NCI-H146 (cell line): ENCODE data around the gene SULT2B1.
"Not testable (repeated sequence)": the region's sequence is repeated elsewhere in the genome, so short reads cannot be mapped to it uniquely, and the experiment has no call there.

Experiments
- DNase-seq: peaks from one replicate; lab custom pipeline; 2025; lab: John Stamatoyannopoulos, UW

The SULT2B1 gene

DNA sequence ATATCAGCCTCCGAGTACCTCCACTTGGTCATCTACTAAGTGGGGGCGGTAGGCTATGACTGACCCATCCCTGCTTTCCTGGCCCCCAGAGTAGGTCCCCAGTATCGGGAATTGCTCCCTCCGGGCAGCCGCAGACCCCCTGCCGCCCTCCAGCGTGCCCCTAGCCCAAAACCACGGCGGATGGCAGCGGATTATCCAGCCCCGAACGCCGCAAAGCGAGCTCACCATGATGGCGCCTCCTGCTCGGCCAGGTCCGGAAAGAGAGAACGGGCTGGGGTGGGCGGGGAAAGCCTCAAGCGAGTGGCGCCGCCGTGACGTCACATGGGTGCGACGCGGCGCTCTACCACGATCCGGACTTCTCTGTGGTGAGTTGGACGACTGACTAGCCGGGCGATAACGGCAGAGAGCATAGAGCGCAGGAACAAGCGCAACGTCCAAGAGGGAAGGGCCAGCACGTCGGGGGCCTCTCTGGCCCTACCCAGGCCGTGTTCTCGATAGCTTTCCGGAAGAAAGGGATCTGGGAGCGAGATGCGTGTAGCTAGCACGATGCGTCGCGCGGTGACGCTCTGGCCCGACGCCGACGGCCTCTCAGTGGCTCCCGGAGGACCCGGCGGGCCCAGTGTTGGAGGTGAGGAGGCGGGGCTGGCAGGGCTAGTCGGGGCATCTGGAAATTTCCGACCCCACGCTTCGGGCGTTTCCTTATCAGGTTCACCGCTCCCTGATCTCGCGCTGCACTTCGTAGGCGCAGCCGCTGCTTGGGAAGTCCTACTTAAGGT, 67.1 kb downstream of the SULT2B1 start, which contains the start of the genes RPL18 and SPHK2:
Gene RPL18, minus strand, starts transcription at position 263 of the 776 bp plus-strand sequence. Its CDS starts 35 bp downstream, at position 228.
Gene SPHK2, plus strand, starts transcription at position 591 of the 776 bp plus-strand sequence. CDS start 1,009 bp downstream, outside the sequence.
- DNase-seq, result peak; percentile 100

DNA sequence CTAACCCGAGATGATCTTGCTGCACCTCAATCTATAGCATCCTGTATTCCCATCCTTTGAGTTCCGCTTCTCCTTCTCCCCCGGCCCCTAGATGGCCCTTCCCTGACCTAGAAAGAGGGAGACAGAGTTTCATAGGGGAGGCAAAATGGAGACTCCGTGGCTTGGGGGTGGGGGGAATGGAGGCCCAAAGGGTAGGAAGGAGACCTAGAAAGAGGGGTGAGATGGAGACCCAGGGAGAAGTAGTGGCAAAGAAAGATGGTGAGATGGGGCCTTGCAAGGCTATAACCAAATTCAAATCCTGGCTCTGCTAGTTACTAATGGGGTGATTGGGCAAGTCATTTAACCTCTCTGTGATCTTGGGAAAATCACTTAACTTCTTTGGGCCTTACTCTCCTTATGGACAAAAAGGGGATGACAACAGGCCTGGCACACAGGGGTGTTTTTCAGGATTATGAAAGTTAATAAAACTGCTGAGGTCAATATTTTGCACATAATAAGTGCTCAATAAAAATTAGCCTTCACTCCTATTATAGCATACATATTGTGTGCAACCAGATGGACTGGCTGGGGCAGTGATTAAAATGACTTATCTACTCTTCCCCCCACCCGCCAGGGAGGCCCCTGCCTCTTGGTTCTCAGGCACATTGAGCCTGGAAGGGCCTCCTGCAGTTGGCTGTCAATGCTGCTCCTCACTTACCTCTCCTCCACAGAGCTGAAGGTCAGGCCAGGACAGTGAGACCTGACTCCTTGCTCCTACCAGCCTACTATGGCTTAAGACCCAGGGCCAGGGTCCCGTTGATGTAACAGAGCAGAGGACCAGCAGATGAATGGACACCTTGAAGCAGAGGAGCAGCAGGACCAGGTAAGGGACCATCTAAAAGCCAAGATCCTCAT, 68.0 kb downstream of the SULT2B1 start:
- DNase-seq, result no peak

GRCh38 chr19:48623556-48624066, 71.6 kb downstream of the SULT2B1 start:
- peak; percentile 42 for DNase-seq

- peak; percentile 99 for DNase-seq
Measured at GRCh38 chr19:48624067-48624594, 72.2 kb downstream of the SULT2B1 start.

- peak; percentile 43 for DNase-seq
Measured at GRCh38 chr19:48624791-48625723, 73.1 kb downstream of the SULT2B1 start.

- DNase-seq, result no peak
Measured at GRCh38 chr19:48625891-48626327, 73.9 kb downstream of the SULT2B1 start.

DNA sequence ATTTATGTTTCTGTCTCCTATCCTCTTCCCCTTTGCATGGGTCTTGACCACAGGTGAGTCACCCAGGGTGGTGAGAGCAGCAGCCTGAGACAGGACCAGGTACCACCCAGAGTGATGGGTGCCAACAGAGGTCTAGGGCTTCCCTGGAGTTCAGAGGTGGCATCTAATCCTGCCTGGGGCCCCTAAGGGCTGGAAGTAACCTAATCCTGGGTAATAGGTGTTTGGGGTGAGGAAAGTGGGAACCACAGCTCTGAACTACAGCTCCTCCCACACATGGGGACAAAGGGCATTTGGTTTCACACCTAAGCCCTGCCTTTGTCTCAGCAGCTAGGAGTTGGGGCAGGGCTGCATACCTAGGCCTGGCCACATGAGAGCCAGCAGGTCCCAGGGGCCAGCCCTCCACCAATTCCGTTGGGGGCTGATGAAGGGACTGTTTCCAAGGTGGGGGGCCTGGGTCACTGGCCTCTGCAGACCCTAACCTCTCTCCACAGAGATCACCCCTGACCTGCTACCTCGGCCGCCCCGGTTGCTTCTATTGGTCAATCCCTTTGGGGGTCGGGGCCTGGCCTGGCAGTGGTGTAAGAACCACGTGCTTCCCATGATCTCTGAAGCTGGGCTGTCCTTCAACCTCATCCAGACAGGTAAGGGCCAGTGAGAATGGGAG, 75.4 kb downstream of the SULT2B1 start:
- DNase-seq, result no peak

GRCh38 chr19:48627865-48628314, 75.9 kb downstream of the SULT2B1 start:
- DNase-seq, result no peak

GRCh38 chr19:48628486-48629296, 76.7 kb downstream of the SULT2B1 start:
- DNase-seq, result no peak

- DNase-seq, result no peak
Measured at GRCh38 chr19:48629297-48629598, 77.3 kb downstream of the SULT2B1 start.

DNA sequence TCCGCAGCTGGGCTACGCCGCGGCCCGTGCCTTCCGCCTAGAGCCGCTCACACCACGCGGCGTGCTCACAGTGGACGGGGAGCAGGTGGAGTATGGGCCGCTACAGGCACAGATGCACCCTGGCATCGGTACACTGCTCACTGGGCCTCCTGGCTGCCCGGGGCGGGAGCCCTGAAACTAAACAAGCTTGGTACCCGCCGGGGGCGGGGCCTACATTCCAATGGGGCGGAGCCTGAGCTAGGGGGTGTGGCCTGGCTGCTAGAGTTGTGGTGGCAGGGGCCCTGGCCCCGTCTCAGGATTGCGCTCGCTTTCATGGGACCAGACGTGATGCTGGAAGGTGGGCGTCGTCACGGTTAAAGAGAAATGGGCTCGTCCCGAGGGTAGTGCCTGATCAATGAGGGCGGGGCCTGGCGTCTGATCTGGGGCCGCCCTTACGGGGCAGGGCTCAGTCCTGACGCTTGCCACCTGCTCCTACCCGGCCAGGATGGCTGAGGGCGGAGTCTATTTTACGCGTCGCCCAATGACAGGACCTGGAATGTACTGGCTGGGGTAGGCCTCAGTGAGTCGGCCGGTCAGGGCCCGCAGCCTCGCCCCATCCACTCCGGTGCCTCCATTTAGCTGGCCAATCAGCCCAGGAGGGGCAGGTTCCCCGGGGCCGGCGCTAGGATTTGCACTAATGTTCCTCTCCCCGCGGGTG, 77.8 kb downstream of the SULT2B1 start:
- peak; percentile 52 for DNase-seq

GRCh38 chr19:48630296-48631063, 78.5 kb downstream of the SULT2B1 start:
- DNase-seq, result peak; percentile 52

- no peak for DNase-seq
Measured at GRCh38 chr19:48631225-48631624, 79.3 kb downstream of the SULT2B1 start.

- DNase-seq, result not testable (repeated sequence)
Measured at GRCh38 chr19:48632286-48632685, 80.3 kb downstream of the SULT2B1 start.

- no peak for DNase-seq
Measured at GRCh38 chr19:48632692-48633147, 80.7 kb downstream of the SULT2B1 start.

GRCh38 chr19:48633148-48634035, 81.4 kb downstream of the SULT2B1 start:
- DNase-seq, result no peak

DNA sequence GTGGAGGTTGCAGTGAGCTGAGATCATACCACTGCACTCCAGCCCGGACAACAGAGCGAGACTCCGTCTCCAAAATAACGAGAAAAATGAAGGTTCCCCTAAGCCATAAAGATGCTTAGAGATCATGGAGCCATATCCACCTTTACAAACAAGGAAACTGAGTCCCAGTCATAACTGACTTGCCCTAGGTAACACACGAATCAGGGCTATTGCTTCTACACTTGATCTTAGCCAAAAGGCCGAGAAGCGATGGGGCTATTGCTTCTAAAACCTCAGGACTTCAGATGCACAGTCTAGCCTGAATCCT, 82.0 kb downstream of the SULT2B1 start:
- DNase-seq, result no peak
